Calu3 (cell line): ENCODE results near the gene MAPK7. TPM values are rescaled to one million over a fixed set of nuclear protein-coding genes. Genes with fewer than 3 reads are reported as not detected.

Source experiments
- BruUV-seq: library from RNA; stranded (reverse); fragments of 400-500 nt; replicated peaks from 2 replicates; lab custom pipeline; 2021; lab: Mats Ljungman, UMichigan
- CTCF ChIA-PET: fragments of 300-600 bp; sonication (Branson Sonifier 250); formaldehyde crosslinking; loops from one replicate; lab custom pipeline; 2022; ENCODE audit warnings: antibody characterized with exemption; lab: Charles Lee
- DNase-seq: peaks from one replicate; pipeline ENCODE4 v3.0.0; 2022
- H3K27ac Mint-ChIP-seq: one replicate; pipeline ENCODE4 v1.8.0; 2022; ENCODE audit warnings: mixed read lengths; ENCODE audit not compliant: unreplicated experiment
- H3K27me3 Mint-ChIP-seq: one replicate; pipeline ENCODE4 v1.8.0; 2022; ENCODE audit warnings: mixed read lengths; ENCODE audit not compliant: unreplicated experiment
- H3K36me3 Mint-ChIP-seq: one replicate; pipeline ENCODE4 v1.8.0; 2022; ENCODE audit warnings: mild to moderate bottlenecking, moderate library complexity, mixed read lengths; ENCODE audit not compliant: insufficient read depth, unreplicated experiment
- H3K4me1 Mint-ChIP-seq: one replicate; pipeline ENCODE4 v1.8.0; 2022; ENCODE audit warnings: mild to moderate bottlenecking, low read depth, mixed read lengths; ENCODE audit not compliant: unreplicated experiment
- H3K4me3 Mint-ChIP-seq: one replicate; pipeline ENCODE4 v1.8.0; 2022; ENCODE audit warnings: mild to moderate bottlenecking, low read depth, moderate library complexity, mixed read lengths; ENCODE audit not compliant: unreplicated experiment
- H3K9me3 Mint-ChIP-seq: one replicate; pipeline ENCODE4 v1.8.0; 2022; ENCODE audit warnings: low read depth, mixed read lengths; ENCODE audit not compliant: unreplicated experiment
- CTCF ChIP-seq: fragments of 200-600 bp; IDR thresholded peaks from one replicate; pipeline ENCODE4 v1.8.0; 2022; ENCODE audit warnings: antibody characterized with exemption; ENCODE audit not compliant: unreplicated experiment
- intact Hi-C: fragments of 100-400 bp; cut with micrococcal nuclease; formaldehyde crosslinking; loops from one replicate; pipeline ENCODE4 v1.10.0; 2022; ENCODE audit not compliant: unreplicated experiment
- total RNA-seq: library from RNA; stranded (reverse); gene quantifications from 2 replicates; pipeline ENCODE4 v1.2.3, GENCODE V29; 2022

The MAPK7 gene
- total RNA-seq, 1 experiment from 2014 or later: 15.0 TPM

- intact Hi-C loops: no loop called here
- Mint-ChIP-seq H3K27ac (peak overlapping the region; percentile 37), H3K27me3 (no peaks in the 10 kb centered on the region), H3K36me3 (peaks cover 5% of the 10 kb centered on the region), H3K9me3 (no peaks in the 10 kb centered on the region), H3K4me1 (peaks cover 7% of the 10 kb centered on the region), H3K4me3 (no peak overlapping the region)
- no peak for DNase-seq
- TF ChIP-seq CTCF: no peak
- BruUV-seq: no TSS peak
- CTCF ChIA-PET: interaction anchor here (0.6 kb wide), 1 partner anchor 19 kb away, joined by 3 read pairs; no protein-coding TSS in a partner anchor
Observed at GRCh38 chr17:19341641-19342610, 36.4 kb upstream of the MAPK7 start.

GRCh38 chr17:19342611-19343255, 35.6 kb upstream of the MAPK7 start:
- no peak for DNase-seq
- Mint-ChIP-seq H3K4me3 (no peak overlapping the region), H3K4me1 (peaks cover 9% of the 10 kb centered on the region), H3K36me3 (peaks cover 8% of the 10 kb centered on the region), H3K27ac (no peak overlapping the region), H3K27me3 (no peaks in the 10 kb centered on the region), H3K9me3 (no peaks in the 10 kb centered on the region)
- CTCF ChIA-PET: no interaction called here
- TF ChIP-seq CTCF: no peak
- BruUV-seq: no TSS peak
- intact Hi-C loops: no loop called here

- Mint-ChIP-seq H3K27me3 (no peaks in the 10 kb centered on the region), H3K4me1 (peaks cover 9% of the 10 kb centered on the region), H3K9me3 (no peaks in the 10 kb centered on the region), H3K4me3 (no peak overlapping the region), H3K27ac (no peak overlapping the region), H3K36me3 (peaks cover 10% of the 10 kb centered on the region)
- CTCF ChIA-PET: no interaction called here
- no TSS peak for BruUV-seq
- DNase-seq: no peak
- intact Hi-C loops: no loop called here
- no peak for TF ChIP-seq CTCF
Observed at GRCh38 chr17:19343256-19343630, 35.1 kb upstream of the MAPK7 start.

- H3K9me3 Mint-ChIP-seq: no peaks in the 10 kb centered on the region
- no peak for TF ChIP-seq CTCF
- intact Hi-C loops: no loop called here
- no peak overlapping the region for H3K27ac Mint-ChIP-seq
- DNase-seq: no peak
- H3K4me1 Mint-ChIP-seq: peaks cover 9% of the 10 kb centered on the region
- CTCF ChIA-PET: no interaction called here
- H3K36me3 Mint-ChIP-seq: peaks cover 10% of the 10 kb centered on the region
- no TSS peak for BruUV-seq
- H3K27me3 Mint-ChIP-seq: no peaks in the 10 kb centered on the region
- no peak overlapping the region for H3K4me3 Mint-ChIP-seq
Observed at GRCh38 chr17:19343671-19344151, 34.6 kb upstream of the MAPK7 start.
